IMR-90 (cell line): ENCODE results near the gene MAGEA6. TPM values are rescaled to one million over a fixed set of nuclear protein-coding genes. Genes with fewer than 3 reads are reported as not detected.

ENCODE experiments used
- ATAC-seq: fragments of 200-7000 bp; cut with Tn5 transposase; 2 replicates; pipeline ENCODE4 v1.9.1; 2020; ENCODE audit warnings: low read depth, mild to moderate bottlenecking, moderate library complexity
- BruUV-seq: library from RNA; stranded (reverse); fragments of 400-500 nt; replicated peaks from 2 replicates; lab custom pipeline; 2021; lab: Mats Ljungman, UMichigan
- CTCF ChIA-PET: fragments of 300-600 bp; formaldehyde crosslinking; extraction: SDS; loops from one replicate; lab custom pipeline; 2021; ENCODE audit warnings: antibody characterized with exemption; lab: Yijun Ruan, JAX
- POLR2A ChIA-PET: fragments of 300-600 bp; sonication (Branson Sonifier 250); formaldehyde crosslinking; loops from one replicate; lab custom pipeline; 2022; ENCODE audit warnings: antibody characterized with exemption; ENCODE audit not compliant: unreplicated experiment; lab: Charles Lee
- DNase-seq: peaks from one replicate; pipeline ENCODE4 v3.0.0; 2013
- H2AFZ ChIP-seq: replicated peaks from 2 replicates; pipeline ENCODE3; 2013; ENCODE audit warnings: low read length, mild to moderate bottlenecking; ENCODE audit not compliant: poor library complexity
- H2AK5ac ChIP-seq: 2 replicates; pipeline ENCODE4 v1.6.1; 2013; ENCODE audit warnings: low read depth, low read length, inconsistent platforms
- H2AK9ac ChIP-seq: replicated peaks from 2 replicates; pipeline ENCODE3; 2013; ENCODE audit warnings: mild to moderate bottlenecking, low read depth, low read length, moderate library complexity; ENCODE audit not compliant: poor library complexity
- H2BK120ac ChIP-seq: 2 replicates; pipeline ENCODE4 v1.6.1; 2013; ENCODE audit warnings: low read depth, low read length, inconsistent platforms
- H2BK15ac ChIP-seq: 3 replicates; pipeline ENCODE4 v1.6.1; 2013; ENCODE audit warnings: low read depth, low read length, inconsistent platforms
- H2BK20ac ChIP-seq: 2 replicates; pipeline ENCODE4 v1.6.1; 2013; ENCODE audit warnings: low read depth, mild to moderate bottlenecking, inconsistent platforms, low read length, moderate library complexity
- H2BK5ac ChIP-seq: 2 replicates; pipeline ENCODE4 v1.6.1; 2013; ENCODE audit warnings: mild to moderate bottlenecking, low read depth, low read length, inconsistent platforms; ENCODE audit not compliant: poor library complexity, severe bottlenecking
- H3K14ac ChIP-seq: replicated peaks from 2 replicates; pipeline ENCODE4 v1.6.1; 2013; ENCODE audit warnings: low read depth, low read length, inconsistent platforms
- H3K18ac ChIP-seq: 2 replicates; pipeline ENCODE4 v1.6.1; 2013; ENCODE audit warnings: low read depth, low read length, control low read depth
- H3K23ac ChIP-seq: 2 replicates; pipeline ENCODE4 v1.6.1; 2013; ENCODE audit warnings: low read depth, low read length, inconsistent platforms
- H3K27ac ChIP-seq: 2 replicates; pipeline ENCODE4 v1.5.1; 2013; ENCODE audit warnings: mild to moderate bottlenecking, control low read depth, low read length; ENCODE audit not compliant: insufficient read depth
- H3K27me3 ChIP-seq: 2 replicates; pipeline ENCODE4 v1.6.1; 2013; ENCODE audit warnings: low read length; ENCODE audit not compliant: control insufficient read depth, insufficient read depth
- H3K36me3 ChIP-seq: 2 replicates; pipeline ENCODE4 v1.6.1; 2013; ENCODE audit warnings: low read length, mixed read lengths; ENCODE audit not compliant: control insufficient read depth, insufficient read depth
- H3K4ac ChIP-seq: 2 replicates; pipeline ENCODE4 v1.6.1; 2013; ENCODE audit warnings: low read depth, low read length, inconsistent platforms
- H3K4me1 ChIP-seq: 2 replicates; pipeline ENCODE4 v1.6.1; 2013; ENCODE audit warnings: low read length, mixed read lengths; ENCODE audit not compliant: control insufficient read depth, insufficient read depth
- H3K4me2 ChIP-seq: 2 replicates; pipeline ENCODE4 v1.6.1; 2013; ENCODE audit warnings: low read depth, mild to moderate bottlenecking, control low read depth, low read length, moderate library complexity
- H3K4me3 ChIP-seq: 2 replicates; pipeline ENCODE4 v1.5.1; 2013; ENCODE audit warnings: low read depth, mild to moderate bottlenecking, control low read depth, low read length, moderate library complexity; ENCODE audit not compliant: insufficient read depth
- H3K56ac ChIP-seq: 2 replicates; pipeline ENCODE4 v1.6.1; 2013; ENCODE audit warnings: low read length, inconsistent platforms; ENCODE audit not compliant: insufficient read depth; ENCODE audit errors: extremely low read depth
- H3K79me1 ChIP-seq, 2 experiments: 2 replicates each; pipeline ENCODE4 v1.6.1; 2013; ENCODE audit warnings: low read length in 2 of 2, inconsistent platforms in 1 of 2, low read depth in 1 of 2
- H3K9ac ChIP-seq: 2 replicates; pipeline ENCODE4 v1.6.1; 2013; ENCODE audit warnings: low read depth, low read length, control low read depth
- H3K9me1 ChIP-seq: 2 replicates; pipeline ENCODE4 v1.6.1; 2013; ENCODE audit warnings: low read length, inconsistent platforms; ENCODE audit not compliant: insufficient read depth
- H3K9me3 ChIP-seq: 2 replicates; pipeline ENCODE4 v1.6.1; 2013; ENCODE audit warnings: low read length; ENCODE audit not compliant: control insufficient read depth, insufficient read depth
- H4K20me1 ChIP-seq: 2 replicates; pipeline ENCODE4 v1.6.1; 2013; ENCODE audit warnings: low read length, inconsistent platforms; ENCODE audit not compliant: insufficient read depth
- H4K5ac ChIP-seq: 2 replicates; pipeline ENCODE4 v1.6.1; 2013; ENCODE audit warnings: mild to moderate bottlenecking, low read depth, low read length, control low read depth
- H4K8ac ChIP-seq, 2 experiments: 2 replicates each; pipeline ENCODE4 v1.6.1; 2013; ENCODE audit warnings: low read depth in 2 of 2, low read length in 2 of 2, control low read depth in 1 of 2, inconsistent platforms in 1 of 2
- H4K91ac ChIP-seq: 2 replicates; pipeline ENCODE4 v1.6.1; 2013; ENCODE audit warnings: low read depth, low read length, inconsistent platforms; ENCODE audit not compliant: insufficient read depth
- MAFK ChIP-seq: IDR thresholded peaks from 2 replicates; pipeline ENCODE4 v1.6.1; 2012; ENCODE audit warnings: low read depth, low read length, improper control_type of control experiment
- SMC3 ChIP-seq: fragments of 150-350 bp; IDR thresholded peaks from 2 replicates; pipeline ENCODE4 v1.6.1; 2016; ENCODE audit warnings: low read depth, mild to moderate bottlenecking, antibody characterized with exemption, low read length, moderate library complexity
- WGBS, 2 experiments: methylation state at CpG; one replicate each; pipeline versions ENCODE4 v1.1.5 to v1.1.7; 2013; ENCODE audit warnings: missing lambda C conversion rate in 2 of 2; ENCODE audit not compliant: insufficient read length in 1 of 2; ENCODE audit errors: extremely low coverage in 2 of 2; 5-methylcytosine and 5-hydroxymethylcytosine counted together
- dilution Hi-C: fragments of 300-500 bp; cut with HindIII; formaldehyde crosslinking; loops from one replicate; pipeline ENCODE4 v1.14.3; 2018; ENCODE audit warnings: low sequenced_read_pairs; ENCODE audit not compliant: unreplicated experiment
- in situ Hi-C: fragments of 300-500 bp; cut with MboI; formaldehyde crosslinking; loops from 3 replicates; pipeline ENCODE4 v1.14.3; 2019; ENCODE audit warnings: low sequenced_read_pairs, inconsistent platforms, mixed read lengths
- intact Hi-C: fragments of 100-400 bp; cut with micrococcal nuclease; formaldehyde crosslinking; loops from 2 replicates; pipeline ENCODE4 v1.10.0; 2022
- polyA plus RNA-seq, 3 experiments: library from polyadenylated mRNA; depleted of rRNA; stranded (reverse); fragments of >200 nt; gene quantifications; 2 replicates each; pipeline ENCODE4 v1.2.3, GENCODE V29; 2012; ENCODE audit warnings: low replicate concordance in 1 of 3
- total RNA-seq: library from RNA; depleted of rRNA; stranded (reverse); fragments of >200 nt; gene quantifications from 2 replicates; pipeline ENCODE4 v1.2.3, GENCODE V29; 2012

The MAGEA6 gene
- total and polyA plus RNA-seq, 2 of the 4 experiments (the other 2 are of a cell fraction), result not detected

DNA sequence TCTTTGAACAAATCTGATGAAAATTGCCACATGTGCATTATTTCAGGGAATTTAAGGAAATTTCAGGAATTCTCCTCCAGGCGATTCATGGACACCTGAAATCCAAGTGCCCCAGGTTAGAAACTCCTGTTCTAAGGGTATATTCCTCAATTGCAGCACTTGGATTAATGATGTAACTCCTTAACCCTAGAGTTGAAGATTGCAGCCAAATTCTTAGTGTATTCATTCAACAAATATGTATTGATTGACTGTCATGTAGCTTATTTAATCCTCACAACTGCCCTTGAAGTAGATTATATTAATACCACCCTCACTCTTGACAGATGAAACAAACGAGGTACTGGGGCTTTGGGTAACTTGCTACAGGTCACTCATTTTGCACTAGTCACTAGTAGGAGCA is 49.8 kb upstream of the MAGEA6 start:
- ChIA-PET CTCF (no interaction called here), POLR2A (no interaction called here)
- H3K4me2 ChIP-seq, result no peak overlapping the region
- in situ Hi-C loops, result loop anchor here (25.0 kb wide), 1 partner anchor 1657 kb away; no protein-coding TSS in a partner anchor
- intact Hi-C loops, result loop anchor here (5.0 kb wide), 1 partner anchor 177 kb away; no protein-coding TSS in a partner anchor
- H2AK9ac ChIP-seq, result no peak overlapping the region
- H2AK5ac ChIP-seq, result no peak overlapping the region
- H3K4me1 ChIP-seq, result peaks cover 4% of the 10 kb centered on the region; the same call in 1 of the 2 replicates
- H3K27ac ChIP-seq, result no peak overlapping the region
- H4K8ac ChIP-seq, result no peak overlapping the region
- H3K79me1 ChIP-seq, result no peaks in the 10 kb centered on the region
- peak overlapping the region; percentile 3 for H2BK5ac ChIP-seq
- peak overlapping the region; percentile 5 for H2AFZ ChIP-seq
- DNase-seq (peak; percentile 31), ATAC-seq (no peak)
- TF ChIP-seq SMC3 (no peak), MAFK (peak; percentile 60)
- H3K18ac ChIP-seq, result no peak overlapping the region
- H3K4me3 ChIP-seq, result no peak overlapping the region
- 0 out of 2 replicates have a peak overlapping the region, but pooled peaks have one; percentile 18 for H3K4ac ChIP-seq
- H2BK20ac ChIP-seq, result peak overlapping the region; percentile 6; the same call in 1 of the 2 replicates
- H4K5ac ChIP-seq, result no peak overlapping the region
- H4K91ac ChIP-seq, result no peak overlapping the region
- dilution Hi-C loops, result no loop called here
- H3K9me1 ChIP-seq, result no peaks in the 10 kb centered on the region; the same call in 1 of the 2 replicates
- H3K27me3 ChIP-seq, result no peaks in the 10 kb centered on the region
- no peak overlapping the region for H3K14ac ChIP-seq
- H4K20me1 ChIP-seq, result no peaks in the 10 kb centered on the region
- no TSS peak for BruUV-seq
- no peak overlapping the region for H3K23ac ChIP-seq
- no peaks in the 10 kb centered on the region for H3K9me3 ChIP-seq
- H3K9ac ChIP-seq, result no peak overlapping the region
- 20% methylated on average over 1 of the region's 2 CpGs; no CpG with 5 or more reads in 1 of the 2 experiments for WGBS, 2 experiments
- H3K56ac ChIP-seq, result no peak overlapping the region
- H3K36me3 ChIP-seq, result no peaks in the 10 kb centered on the region
- no peak overlapping the region for H2BK15ac ChIP-seq
- H2BK120ac ChIP-seq, result peak overlapping the region; percentile 28; the same call in 1 of the 2 replicates
